Thyroid gland (tissue), 4 donors: ENCODE data around the gene GPR162.

ENCODE experiments used
- CTCF ChIP-seq, 6 experiments: fragments of 200-600 bp in 3 of 6; fragments of 450-650 bp in 3 of 6; sonication (generic) in 3 of 6; IDR thresholded peaks; one replicate each; pipeline ENCODE4 v1.5.1; 2016 to 2019; ENCODE audit warnings: antibody characterized with exemption in 6 of 6, mild to moderate bottlenecking in 2 of 6, inconsistent platforms in 1 of 6, moderate library complexity in 1 of 6
- POLR2A ChIP-seq, 2 donors: fragments of 450-650 bp; IDR thresholded peaks; one replicate each; pipeline ENCODE4 v1.6.1; 2017; ENCODE audit warnings: antibody characterized with exemption in 2 of 2, mild to moderate bottlenecking in 2 of 2, moderate library complexity in 1 of 2

GRCh38 chr12:6820166-6820565 lies 1.5 kb upstream of the GPR162 start:
- TF ChIP-seq CTCF (IDR thresholded peaks at IDR 0.05) (no peak), POLR2A (IDR thresholded peaks at IDR 0.05) (no peak)
